Neutrophil (primary cell): ENCODE data around the gene TSTD2.
"Not testable (repeated sequence)": the region's sequence is repeated elsewhere in the genome, so short reads cannot be mapped to it uniquely, and the experiment has no call there.

Source experiments
- H3K27ac ChIP-seq: fragments of 200-600 bp; sonication (generic); 2 replicates; pipeline ENCODE4 v1.5.1; 2016; ENCODE audit warnings: mild to moderate bottlenecking, moderate library complexity
- H3K27me3 ChIP-seq: fragments of 200-600 bp; sonication (generic); 2 replicates; pipeline ENCODE4 v1.6.0; 2016; ENCODE audit warnings: mild to moderate bottlenecking
- H3K36me3 ChIP-seq: fragments of 200-600 bp; sonication (generic); 2 replicates; pipeline ENCODE4 v1.5.1; 2017
- H3K4me1 ChIP-seq, 2 experiments: fragments of 200-600 bp in 1 of 2; sonication (generic) in 1 of 2; 1 replicate in 1 of 2; 2 replicates in 1 of 2; pipeline versions ENCODE4 v1.5.1 to v1.6.1; 2013 to 2016; ENCODE audit warnings: low read depth in 1 of 2, low read length in 1 of 2, mild to moderate bottlenecking in 1 of 2, moderate library complexity in 1 of 2; ENCODE audit not compliant: control insufficient read depth in 1 of 2, insufficient read depth in 1 of 2
- H3K4me3 ChIP-seq, 2 experiments: fragments of 200-600 bp in 1 of 2; sonication (generic) in 1 of 2; 1 replicate in 1 of 2; 2 replicates in 1 of 2; pipeline ENCODE4 v1.5.1; 2013 to 2016; ENCODE audit warnings: low read depth in 1 of 2, low read length in 1 of 2, mild to moderate bottlenecking in 1 of 2, moderate library complexity in 1 of 2
- H3K9me3 ChIP-seq: fragments of 200-600 bp; sonication (generic); 2 replicates; pipeline ENCODE4 v1.5.1; 2016
- CTCF ChIP-seq: fragments of 200-600 bp; sonication (generic); IDR thresholded peaks from 2 replicates; pipeline ENCODE4 v1.5.1; 2016; ENCODE audit warnings: antibody characterized with exemption

Gene TSTD2

DNA sequence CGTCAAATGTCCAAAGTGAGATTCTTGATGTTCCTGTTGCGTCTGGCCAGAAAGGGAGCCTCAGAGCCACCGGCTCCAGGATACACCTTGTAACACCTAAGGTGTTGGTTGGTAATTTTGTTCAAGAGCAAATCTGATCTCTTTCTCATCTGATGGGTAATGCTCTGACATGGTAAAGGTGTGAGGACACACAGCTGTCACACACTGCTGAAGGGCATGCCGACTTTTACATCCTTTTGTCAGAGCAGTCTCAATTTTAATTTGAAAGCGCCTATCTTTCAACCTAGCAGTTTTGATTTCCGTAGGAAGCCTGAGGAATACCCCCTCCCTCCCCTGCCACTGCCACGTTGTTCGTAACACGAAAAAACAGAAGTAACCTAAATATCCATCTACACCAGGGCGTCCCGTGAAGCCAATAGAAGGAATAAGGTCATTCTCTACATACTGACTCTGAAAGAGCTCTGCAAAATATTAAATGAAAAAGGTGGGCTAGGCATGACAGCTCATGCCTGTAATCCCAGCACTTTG lies 57.4 kb downstream of the TSTD2 start:
- H3K27ac ChIP-seq = no peak overlapping the region
- no peak for TF ChIP-seq CTCF

GRCh38 chr9:97574921-97575672 lies 58.1 kb downstream of the TSTD2 start:
- peak overlapping the region; percentile 7 to 25 for H3K4me3 ChIP-seq
- peaks cover 29% of the 10 kb centered on the region for H3K27me3 ChIP-seq
- H3K36me3 ChIP-seq, H3K27ac ChIP-seq, H3K4me1 ChIP-seq, H3K9me3 ChIP-seq: not testable (repeated sequence)

More for the DNA sequence above, 57.4 kb downstream of the TSTD2 start:
- Histone ChIP-seq H3K4me1 (peaks cover 0 to 5% of the 10 kb centered on the region in 2 experiments), H3K4me3 (no peak overlapping the region), H3K27me3 (peaks cover 29% of the 10 kb centered on the region), H3K36me3 (no peaks in the 10 kb centered on the region), H3K9me3 (no peaks in the 10 kb centered on the region)

DNA sequence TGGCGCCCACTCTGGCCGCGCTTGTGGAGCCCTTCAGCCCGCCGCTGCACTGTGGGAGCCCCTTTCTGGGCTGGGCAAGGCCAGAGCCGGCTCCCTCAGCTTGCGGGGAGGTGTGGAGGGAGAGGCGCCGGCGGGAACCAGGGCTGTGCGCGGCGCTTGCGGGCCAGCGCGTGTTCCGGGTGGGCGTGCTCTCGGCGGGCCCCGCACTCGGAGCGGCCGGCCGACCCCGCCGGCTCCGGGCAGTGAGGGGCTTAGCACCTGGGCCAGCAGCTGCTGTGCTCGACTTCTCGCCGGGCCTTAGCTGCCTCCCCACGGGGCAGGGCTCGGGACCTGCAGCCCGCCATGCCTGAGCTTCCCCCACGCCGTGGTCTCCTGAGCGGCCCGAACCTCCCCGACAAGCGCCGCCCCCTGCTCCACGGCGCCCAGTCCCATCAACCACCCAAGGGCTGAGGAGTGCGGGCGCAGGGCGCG lies 59.0 kb downstream of the TSTD2 start:
- peaks cover 29% of the 10 kb centered on the region for H3K27me3 ChIP-seq
- H3K4me3 ChIP-seq, H3K36me3 ChIP-seq, H3K9me3 ChIP-seq, H3K27ac ChIP-seq, H3K4me1 ChIP-seq: not testable (repeated sequence)

GRCh38 chr9:97573482-97574073 lies 59.6 kb downstream of the TSTD2 start:
- no peak overlapping the region for H3K4me3 ChIP-seq
- H3K27me3 ChIP-seq = peaks cover 29% of the 10 kb centered on the region
- H3K4me1 ChIP-seq = peaks cover 0 to 5% of the 10 kb centered on the region in 2 experiments
- H3K9me3 ChIP-seq = no peaks in the 10 kb centered on the region
- no peak overlapping the region for H3K27ac ChIP-seq
- no peaks in the 10 kb centered on the region for H3K36me3 ChIP-seq
- TF ChIP-seq CTCF = no peak

DNA sequence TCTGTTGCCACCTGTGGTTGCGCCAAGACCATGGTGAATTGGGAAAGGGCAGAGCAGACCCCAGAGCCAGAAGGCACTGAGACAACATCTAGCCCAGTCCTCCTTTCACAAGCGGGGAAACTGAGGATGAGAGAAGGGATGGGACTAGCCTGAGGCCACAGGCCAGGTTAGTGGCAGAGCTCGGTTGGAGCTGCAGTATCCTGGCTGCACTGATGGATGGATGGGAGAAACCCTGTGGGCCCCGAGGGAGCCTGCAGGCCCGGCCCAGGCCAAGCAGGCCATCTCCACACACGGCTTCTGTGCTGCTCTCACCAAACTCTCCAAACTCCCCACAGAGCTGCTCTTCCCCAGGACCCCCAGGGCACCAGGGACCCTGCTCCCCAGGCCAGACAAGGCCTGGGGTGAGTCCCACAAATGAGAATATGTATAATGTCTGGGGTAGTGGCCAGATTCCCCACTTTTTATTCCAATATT lies 60.2 kb downstream of the TSTD2 start:
- Histone ChIP-seq H3K27me3 (peaks cover 29% of the 10 kb centered on the region), H3K36me3 (no peaks in the 10 kb centered on the region), H3K27ac (no peak overlapping the region), H3K4me3 (no peak overlapping the region), H3K4me1 (peaks cover 0 to 5% of the 10 kb centered on the region in 2 experiments), H3K9me3 (no peaks in the 10 kb centered on the region)
- no peak for TF ChIP-seq CTCF

- Histone ChIP-seq H3K9me3 (no peaks in the 10 kb centered on the region), H3K4me1 (peaks cover 0 to 5% of the 10 kb centered on the region in 2 experiments), H3K4me3 (no peak overlapping the region), H3K27ac (no peak overlapping the region), H3K36me3 (no peaks in the 10 kb centered on the region), H3K27me3 (peaks cover 31% of the 10 kb centered on the region)
- no peak for TF ChIP-seq CTCF
Observed at GRCh38 chr9:97572196-97572891, 60.8 kb downstream of the TSTD2 start.
